Natural killer cell (primary cell): ENCODE measurements around the gene RIOK1. TPM values are rescaled to one million over a fixed set of nuclear protein-coding genes. Genes with fewer than 3 reads are reported as not detected.

Experiments used
- ATAC-seq, 3 donors: fragments of 150-1000 bp in 2 of 3; fragments of 200-7000 bp in 1 of 3; cut with Tn5 transposase; 1 replicate in 1 of 3; 2 replicates in 2 of 3; pipeline ENCODE4 v1.10.0; 2021; ENCODE audit warnings: mild to moderate bottlenecking in 2 of 3, moderate library complexity in 2 of 3
- DNase-seq, 2 donors: peaks; one replicate each; pipeline versions ENCODE4 v3.0.0 to v3.0.0-alpha.2; 2013 to 2021; ENCODE audit warnings: mixed read lengths in 1 of 2
- H3K27ac ChIP-seq: one replicate; pipeline ENCODE4 v1.5.1; 2013; ENCODE audit warnings: mild to moderate bottlenecking, low read length
- H3K27me3 ChIP-seq: one replicate; pipeline ENCODE4 v1.6.1; 2013; ENCODE audit warnings: low read length; ENCODE audit not compliant: control insufficient read depth, insufficient read depth
- H3K36me3 ChIP-seq: one replicate; pipeline ENCODE4 v1.6.1; 2013; ENCODE audit warnings: low read length; ENCODE audit not compliant: control insufficient read depth, insufficient read depth
- H3K4me1 ChIP-seq: one replicate; pipeline ENCODE4 v1.6.1; 2013; ENCODE audit warnings: low read length; ENCODE audit not compliant: control insufficient read depth, insufficient read depth
- H3K4me3 ChIP-seq: one replicate; pipeline ENCODE4 v1.5.1; 2013; ENCODE audit warnings: low read length
- H3K9me3 ChIP-seq: one replicate; pipeline ENCODE4 v1.6.1; 2013; ENCODE audit warnings: low read length; ENCODE audit not compliant: control insufficient read depth, insufficient read depth
- H3K27ac Mint-ChIP-seq, 2 donors: one replicate each; pipeline ENCODE4 v1.8.0; 2022; ENCODE audit warnings: mild to moderate bottlenecking in 2 of 2, mixed read lengths in 2 of 2, moderate library complexity in 1 of 2
- H3K27me3 Mint-ChIP-seq, 2 donors: one replicate each; pipeline ENCODE4 v1.8.0; 2022; ENCODE audit warnings: low read depth in 2 of 2, mixed read lengths in 2 of 2
- H3K36me3 Mint-ChIP-seq: one replicate; pipeline ENCODE4 v1.8.0; 2022; ENCODE audit warnings: mixed read lengths
- H3K4me1 Mint-ChIP-seq, 2 donors: one replicate each; pipeline ENCODE4 v1.8.0; 2022; ENCODE audit warnings: mixed read lengths in 2 of 2
- H3K4me3 Mint-ChIP-seq: one replicate; pipeline ENCODE4 v1.8.0; 2022; ENCODE audit warnings: mild to moderate bottlenecking, moderate library complexity, mixed read lengths
- H3K9me3 Mint-ChIP-seq, 2 donors: one replicate each; pipeline ENCODE4 v1.8.0; 2022; ENCODE audit warnings: mixed read lengths in 2 of 2
- CTCF ChIP-seq: fragments of 200-600 bp; IDR thresholded peaks from one replicate; pipeline ENCODE4 v1.8.0; 2022; ENCODE audit warnings: antibody characterized with exemption
- WGBS: methylation state at CpG from one replicate; pipeline ENCODE4 v1.1.7; 2013; ENCODE audit warnings: missing lambda C conversion rate; ENCODE audit not compliant: insufficient coverage; 5-methylcytosine and 5-hydroxymethylcytosine counted together
- intact Hi-C: fragments of 100-400 bp; cut with micrococcal nuclease; formaldehyde crosslinking; loops from one replicate; pipeline ENCODE4 v1.14.2; 2022
- total RNA-seq, 4 donors: library from RNA; stranded (reverse); fragments of 120-200 nt in 1 of 4; gene quantifications; one replicate each; pipeline versions ENCODE4 v1.2.3 to v1.2.4, GENCODE V29; 2013 to 2022

RIOK1 gene
- total RNA-seq, 3 donors from 2014 or later (not counting 1 experiment from before 2014, with no cell fraction given) = 36.8 to 48.4 (median 38.2) TPM

DNA sequence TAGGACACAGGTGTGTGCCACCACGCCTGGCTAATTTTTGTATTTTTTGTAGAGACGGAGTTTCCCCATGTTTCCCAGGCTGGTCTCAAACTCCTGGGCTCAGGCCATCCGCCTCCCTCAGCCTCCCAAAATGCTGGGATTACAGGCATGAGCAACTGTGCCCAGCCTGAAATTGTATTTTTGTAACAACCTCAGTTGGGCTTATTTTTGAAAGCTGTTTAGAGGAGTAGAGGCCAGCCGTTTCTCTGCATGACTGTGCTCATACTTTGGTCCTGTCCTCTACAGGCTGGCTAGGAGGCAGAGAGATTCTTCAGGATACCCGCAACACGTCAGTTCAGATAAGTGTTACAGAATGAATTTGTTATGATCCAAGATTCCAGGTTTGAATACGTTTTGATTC, 22.2 kb upstream of the RIOK1 start:
- no peak for TF ChIP-seq CTCF
- H3K27ac ChIP-seq = no peak overlapping the region
- ATAC-seq = no peak
- Mint-ChIP-seq H3K9me3 (no peaks in the 10 kb centered on the region), H3K27me3 (peaks cover 3 to 15% of the 10 kb centered on the region in 2 donors), H3K4me3 (no peak overlapping the region), H3K36me3 (no peaks in the 10 kb centered on the region), H3K27ac (no peak overlapping the region), H3K4me1 (no peaks in the 10 kb centered on the region)
- H3K4me1 ChIP-seq = no peaks in the 10 kb centered on the region
- DNase-seq = no peak
- H3K9me3 ChIP-seq = no peaks in the 10 kb centered on the region
- intact Hi-C loops = no loop called here
- WGBS = 83% methylated on average over 7 of the region's 7 CpGs
- no peaks in the 10 kb centered on the region for H3K36me3 ChIP-seq
- no peaks in the 10 kb centered on the region for H3K27me3 ChIP-seq
- H3K4me3 ChIP-seq = no peak overlapping the region

GRCh38 chr6:7373739-7374138, 15.9 kb upstream of the RIOK1 start:
- no peak overlapping the region for H3K4me3 ChIP-seq
- H3K4me1 ChIP-seq = no peaks in the 10 kb centered on the region
- no peaks in the 10 kb centered on the region for H3K36me3 ChIP-seq
- H3K27ac ChIP-seq = no peak overlapping the region
- H3K36me3 Mint-ChIP-seq = no peaks in the 10 kb centered on the region
- H3K9me3 Mint-ChIP-seq = no peaks in the 10 kb centered on the region
- no peak for TF ChIP-seq CTCF
- WGBS = 47% methylated on average over 3 of the region's 3 CpGs
- peaks cover 15 to 25% of the 10 kb centered on the region in 2 donors for H3K27me3 Mint-ChIP-seq
- no peak overlapping the region for H3K27ac Mint-ChIP-seq
- no peaks in the 10 kb centered on the region for H3K27me3 ChIP-seq
- ATAC-seq (no peak), DNase-seq (no peak)
- intact Hi-C loops = no loop called here
- no peaks in the 10 kb centered on the region for H3K9me3 ChIP-seq
- H3K4me1 Mint-ChIP-seq = peaks cover 5 to 6% of the 10 kb centered on the region in 2 donors
- no peak overlapping the region for H3K4me3 Mint-ChIP-seq

DNA sequence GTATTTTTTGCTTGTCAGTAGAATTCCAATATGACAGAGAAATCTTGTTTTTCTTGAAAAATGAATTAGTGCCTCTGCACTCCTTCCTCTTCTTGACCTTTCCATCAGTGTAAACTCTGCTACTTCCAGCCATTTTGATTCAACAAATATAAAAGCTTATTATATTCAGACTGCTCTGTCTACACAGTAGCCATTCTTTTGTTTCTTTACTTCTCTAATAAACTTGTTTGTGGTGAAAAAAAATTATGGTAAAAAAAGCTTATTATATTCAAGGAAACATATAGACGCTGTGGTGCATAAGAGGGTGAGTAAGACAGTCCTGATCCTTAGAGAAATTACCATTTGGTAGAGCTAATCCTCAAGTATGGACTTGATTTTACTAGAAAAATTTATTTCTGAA, 11.6 kb upstream of the RIOK1 start:
- no peaks in the 10 kb centered on the region for H3K36me3 Mint-ChIP-seq
- Histone ChIP-seq H3K27me3 (no peaks in the 10 kb centered on the region), H3K4me3 (no peak overlapping the region), H3K36me3 (no peaks in the 10 kb centered on the region), H3K9me3 (no peaks in the 10 kb centered on the region), H3K4me1 (no peaks in the 10 kb centered on the region), H3K27ac (no peak overlapping the region)
- H3K9me3 Mint-ChIP-seq = no peaks in the 10 kb centered on the region
- ATAC-seq (no peak), DNase-seq (no peak)
- no peak overlapping the region for H3K27ac Mint-ChIP-seq
- WGBS = 100% methylated on average over 1 of the region's 1 CpG
- no peak for TF ChIP-seq CTCF
- intact Hi-C loops = no loop called here
- H3K4me3 Mint-ChIP-seq = no peak overlapping the region
- H3K4me1 Mint-ChIP-seq = peaks cover 5 to 6% of the 10 kb centered on the region in 2 donors
- peaks cover 15 to 35% of the 10 kb centered on the region in 2 donors for H3K27me3 Mint-ChIP-seq

GRCh38 chr6:7378740-7379139, 10.9 kb upstream of the RIOK1 start:
- Histone ChIP-seq H3K4me1 (no peaks in the 10 kb centered on the region), H3K27ac (no peak overlapping the region), H3K36me3 (no peaks in the 10 kb centered on the region), H3K9me3 (no peaks in the 10 kb centered on the region), H3K4me3 (no peak overlapping the region), H3K27me3 (no peaks in the 10 kb centered on the region)
- no peak for ATAC-seq
- 88% methylated on average over 3 of the region's 4 CpGs for WGBS
- Mint-ChIP-seq H3K27ac (no peak overlapping the region), H3K4me3 (no peak overlapping the region), H3K4me1 (peaks cover 5% of the 10 kb centered on the region in 2 donors), H3K27me3 (peaks cover 9 to 30% of the 10 kb centered on the region in 2 donors), H3K9me3 (no peaks in the 10 kb centered on the region), H3K36me3 (no peaks in the 10 kb centered on the region)
- intact Hi-C loops = no loop called here
- no peak for TF ChIP-seq CTCF
- DNase-seq = no peak
